IMR-90 (cell line): ENCODE measurements around the gene IRF4. TPM values are rescaled to one million over a fixed set of nuclear protein-coding genes. Genes with fewer than 3 reads are reported as not detected.

Experiments
- ATAC-seq: fragments of 200-7000 bp; cut with Tn5 transposase; 2 replicates; pipeline ENCODE4 v1.9.1; 2020; ENCODE audit warnings: low read depth, mild to moderate bottlenecking, moderate library complexity
- BruUV-seq: library from RNA; stranded (reverse); fragments of 400-500 nt; replicated peaks from 2 replicates; lab custom pipeline; 2021; lab: Mats Ljungman, UMichigan
- CTCF ChIA-PET: fragments of 300-600 bp; formaldehyde crosslinking; extraction: SDS; loops from one replicate; lab custom pipeline; 2021; ENCODE audit warnings: antibody characterized with exemption; lab: Yijun Ruan, JAX
- POLR2A ChIA-PET: fragments of 300-600 bp; sonication (Branson Sonifier 250); formaldehyde crosslinking; loops from one replicate; lab custom pipeline; 2022; ENCODE audit warnings: antibody characterized with exemption; ENCODE audit not compliant: unreplicated experiment; lab: Charles Lee
- DNase-seq: peaks from one replicate; pipeline ENCODE4 v3.0.0; 2013
- H2AFZ ChIP-seq: replicated peaks from 2 replicates; pipeline ENCODE3; 2013; ENCODE audit warnings: low read length, mild to moderate bottlenecking; ENCODE audit not compliant: poor library complexity
- H2AK5ac ChIP-seq: 2 replicates; pipeline ENCODE4 v1.6.1; 2013; ENCODE audit warnings: low read depth, low read length, inconsistent platforms
- H2AK9ac ChIP-seq: replicated peaks from 2 replicates; pipeline ENCODE3; 2013; ENCODE audit warnings: mild to moderate bottlenecking, low read depth, low read length, moderate library complexity; ENCODE audit not compliant: poor library complexity
- H2BK120ac ChIP-seq: 2 replicates; pipeline ENCODE4 v1.6.1; 2013; ENCODE audit warnings: low read depth, low read length, inconsistent platforms
- H2BK15ac ChIP-seq: 3 replicates; pipeline ENCODE4 v1.6.1; 2013; ENCODE audit warnings: low read depth, low read length, inconsistent platforms
- H2BK20ac ChIP-seq: 2 replicates; pipeline ENCODE4 v1.6.1; 2013; ENCODE audit warnings: low read depth, mild to moderate bottlenecking, inconsistent platforms, low read length, moderate library complexity
- H2BK5ac ChIP-seq: 2 replicates; pipeline ENCODE4 v1.6.1; 2013; ENCODE audit warnings: mild to moderate bottlenecking, low read depth, low read length, inconsistent platforms; ENCODE audit not compliant: poor library complexity, severe bottlenecking
- H3K14ac ChIP-seq: replicated peaks from 2 replicates; pipeline ENCODE4 v1.6.1; 2013; ENCODE audit warnings: low read depth, low read length, inconsistent platforms
- H3K18ac ChIP-seq: 2 replicates; pipeline ENCODE4 v1.6.1; 2013; ENCODE audit warnings: low read depth, low read length, control low read depth
- H3K23ac ChIP-seq: 2 replicates; pipeline ENCODE4 v1.6.1; 2013; ENCODE audit warnings: low read depth, low read length, inconsistent platforms
- H3K27ac ChIP-seq: 2 replicates; pipeline ENCODE4 v1.5.1; 2013; ENCODE audit warnings: mild to moderate bottlenecking, control low read depth, low read length; ENCODE audit not compliant: insufficient read depth
- H3K27me3 ChIP-seq: 2 replicates; pipeline ENCODE4 v1.6.1; 2013; ENCODE audit warnings: low read length; ENCODE audit not compliant: control insufficient read depth, insufficient read depth
- H3K36me3 ChIP-seq: 2 replicates; pipeline ENCODE4 v1.6.1; 2013; ENCODE audit warnings: low read length, mixed read lengths; ENCODE audit not compliant: control insufficient read depth, insufficient read depth
- H3K4ac ChIP-seq: 2 replicates; pipeline ENCODE4 v1.6.1; 2013; ENCODE audit warnings: low read depth, low read length, inconsistent platforms
- H3K4me1 ChIP-seq: 2 replicates; pipeline ENCODE4 v1.6.1; 2013; ENCODE audit warnings: low read length, mixed read lengths; ENCODE audit not compliant: control insufficient read depth, insufficient read depth
- H3K4me2 ChIP-seq: 2 replicates; pipeline ENCODE4 v1.6.1; 2013; ENCODE audit warnings: low read depth, mild to moderate bottlenecking, control low read depth, low read length, moderate library complexity
- H3K4me3 ChIP-seq: 2 replicates; pipeline ENCODE4 v1.5.1; 2013; ENCODE audit warnings: low read depth, mild to moderate bottlenecking, control low read depth, low read length, moderate library complexity; ENCODE audit not compliant: insufficient read depth
- H3K56ac ChIP-seq: 2 replicates; pipeline ENCODE4 v1.6.1; 2013; ENCODE audit warnings: low read length, inconsistent platforms; ENCODE audit not compliant: insufficient read depth; ENCODE audit errors: extremely low read depth
- H3K79me1 ChIP-seq, 2 experiments: 2 replicates each; pipeline ENCODE4 v1.6.1; 2013; ENCODE audit warnings: low read length in 2 of 2, inconsistent platforms in 1 of 2, low read depth in 1 of 2
- H3K9ac ChIP-seq: 2 replicates; pipeline ENCODE4 v1.6.1; 2013; ENCODE audit warnings: low read depth, low read length, control low read depth
- H3K9me1 ChIP-seq: 2 replicates; pipeline ENCODE4 v1.6.1; 2013; ENCODE audit warnings: low read length, inconsistent platforms; ENCODE audit not compliant: insufficient read depth
- H3K9me3 ChIP-seq: 2 replicates; pipeline ENCODE4 v1.6.1; 2013; ENCODE audit warnings: low read length; ENCODE audit not compliant: control insufficient read depth, insufficient read depth
- H4K20me1 ChIP-seq: 2 replicates; pipeline ENCODE4 v1.6.1; 2013; ENCODE audit warnings: low read length, inconsistent platforms; ENCODE audit not compliant: insufficient read depth
- H4K5ac ChIP-seq: 2 replicates; pipeline ENCODE4 v1.6.1; 2013; ENCODE audit warnings: mild to moderate bottlenecking, low read depth, low read length, control low read depth
- H4K8ac ChIP-seq, 2 experiments: 2 replicates each; pipeline ENCODE4 v1.6.1; 2013; ENCODE audit warnings: low read depth in 2 of 2, low read length in 2 of 2, control low read depth in 1 of 2, inconsistent platforms in 1 of 2
- H4K91ac ChIP-seq: 2 replicates; pipeline ENCODE4 v1.6.1; 2013; ENCODE audit warnings: low read depth, low read length, inconsistent platforms; ENCODE audit not compliant: insufficient read depth
- BHLHE40 ChIP-seq: fragments of 150-350 bp; IDR thresholded peaks from 2 replicates; pipeline ENCODE4 v1.6.1; 2016; ENCODE audit warnings: mild to moderate bottlenecking, low read depth, low read length
- CEBPB ChIP-seq: IDR thresholded peaks from 2 replicates; pipeline ENCODE4 v1.6.1; 2012; ENCODE audit warnings: low read depth, low read length, improper control_type of control experiment
- CHD1 ChIP-seq: IDR thresholded peaks from 2 replicates; pipeline ENCODE4 v1.6.1; 2012; ENCODE audit warnings: low read depth, low read length, improper control_type of control experiment
- CTCF ChIP-seq: conservative IDR thresholded peaks from 2 replicates; pipeline ENCODE4 v1.5.1; 2012; ENCODE audit warnings: mild to moderate bottlenecking, low read depth, low read length, improper control_type of control experiment
- FOS ChIP-seq: fragments of 150-350 bp; IDR thresholded peaks from 2 replicates; pipeline ENCODE4 v1.6.1; 2016; ENCODE audit warnings: low read depth, low read length
- MAFK ChIP-seq: IDR thresholded peaks from 2 replicates; pipeline ENCODE4 v1.6.1; 2012; ENCODE audit warnings: low read depth, low read length, improper control_type of control experiment
- MAZ ChIP-seq: IDR thresholded peaks from 2 replicates; pipeline ENCODE4 v1.6.1; 2012; ENCODE audit warnings: low read depth, mild to moderate bottlenecking, low read length, improper control_type of control experiment, moderate library complexity, borderline replicate concordance
- POLR2A ChIP-seq: IDR thresholded peaks from 2 replicates; pipeline ENCODE4 v1.6.1; 2012; ENCODE audit warnings: mild to moderate bottlenecking, low read depth, low read length
- RAD21 ChIP-seq: IDR thresholded peaks from 2 replicates; pipeline ENCODE4 v1.6.1; 2012; ENCODE audit warnings: low read length, improper control_type of control experiment
- RFX5 ChIP-seq: IDR thresholded peaks from 2 replicates; pipeline ENCODE4 v1.8.0; 2012; ENCODE audit warnings: low read depth, mild to moderate bottlenecking, low read length, moderate library complexity
- SMC3 ChIP-seq: fragments of 150-350 bp; IDR thresholded peaks from 2 replicates; pipeline ENCODE4 v1.6.1; 2016; ENCODE audit warnings: low read depth, mild to moderate bottlenecking, antibody characterized with exemption, low read length, moderate library complexity
- WGBS, 2 experiments: methylation state at CpG; one replicate each; pipeline versions ENCODE4 v1.1.5 to v1.1.7; 2013; ENCODE audit warnings: missing lambda C conversion rate in 2 of 2; ENCODE audit not compliant: insufficient read length in 1 of 2; ENCODE audit errors: extremely low coverage in 2 of 2; 5-methylcytosine and 5-hydroxymethylcytosine counted together
- dilution Hi-C: fragments of 300-500 bp; cut with HindIII; formaldehyde crosslinking; loops from one replicate; pipeline ENCODE4 v1.14.3; 2018; ENCODE audit warnings: low sequenced_read_pairs; ENCODE audit not compliant: unreplicated experiment
- in situ Hi-C: fragments of 300-500 bp; cut with MboI; formaldehyde crosslinking; loops from 3 replicates; pipeline ENCODE4 v1.14.3; 2019; ENCODE audit warnings: low sequenced_read_pairs, inconsistent platforms, mixed read lengths
- intact Hi-C: fragments of 100-400 bp; cut with micrococcal nuclease; formaldehyde crosslinking; loops from 2 replicates; pipeline ENCODE4 v1.10.0; 2022
- polyA plus RNA-seq, 3 experiments: library from polyadenylated mRNA; depleted of rRNA; stranded (reverse); fragments of >200 nt; gene quantifications; 2 replicates each; pipeline ENCODE4 v1.2.3, GENCODE V29; 2012; ENCODE audit warnings: low replicate concordance in 1 of 3
- total RNA-seq: library from RNA; depleted of rRNA; stranded (reverse); fragments of >200 nt; gene quantifications from 2 replicates; pipeline ENCODE4 v1.2.3, GENCODE V29; 2012

IRF4 gene
- total and polyA plus RNA-seq, 2 of the 4 experiments (the other 2 are of a cell fraction) = not detected

- Histone ChIP-seq H4K5ac (no peak overlapping the region), H3K4me3 (no peak overlapping the region), H2AFZ (no peak overlapping the region), H3K4me1 (peaks cover 4% of the 10 kb centered on the region; the same call in 1 of the 2 replicates), H2BK20ac (no peak overlapping the region), H4K91ac (no peak overlapping the region), H3K4ac (no peak overlapping the region), H3K79me1 (no peaks in the 10 kb centered on the region), H3K9me3 (peaks cover 5% of the 10 kb centered on the region; the same call in 1 of the 2 replicates), H4K8ac (no peak overlapping the region), H3K56ac (no peak overlapping the region), H2AK9ac (no peak overlapping the region), H2BK120ac (no peak overlapping the region), H3K14ac (no peak overlapping the region), H4K20me1 (no peaks in the 10 kb centered on the region), H3K27ac (no peak overlapping the region), H3K4me2 (no peak overlapping the region), H2BK15ac (no peak overlapping the region), H3K23ac (no peak overlapping the region), H2BK5ac (no peak overlapping the region), H3K18ac (no peak overlapping the region), H3K9ac (no peak overlapping the region), H3K36me3 (no peaks in the 10 kb centered on the region), H2AK5ac (no peak overlapping the region), H3K9me1 (no peaks in the 10 kb centered on the region), H3K27me3 (peaks cover 51% of the 10 kb centered on the region)
- CTCF ChIA-PET = interaction anchor here (1.3 kb wide), 1 partner anchor 9 kb away, joined by 4 read pairs; no protein-coding TSS in a partner anchor
- BruUV-seq = no TSS peak
- dilution Hi-C loops (no loop called here), in situ Hi-C loops (no loop called here), intact Hi-C loops (no loop called here)
- WGBS, 2 experiments = 58% methylated on average over 3 of the region's 10 CpGs; no CpG with 5 or more reads in 1 of the 2 experiments
- no peak for DNase-seq
- no peak for ATAC-seq
- no peak for TF ChIP-seq BHLHE40
- TF ChIP-seq SMC3 = no peak
- no peak for TF ChIP-seq CEBPB
- no peak for TF ChIP-seq CTCF
- no peak for TF ChIP-seq MAZ
- TF ChIP-seq CHD1 = no peak
- no peak for TF ChIP-seq FOS
- TF ChIP-seq POLR2A = no peak
- TF ChIP-seq MAFK = no peak
- no peak for TF ChIP-seq RAD21
- TF ChIP-seq RFX5 = no peak
- POLR2A ChIA-PET = no interaction called here
Measured at GRCh38 chr6:385614-386013, 5.9 kb upstream of the IRF4 start.
